SK-N-MC (cell line): Measurements from ENCODE around the gene LCN15.

ENCODE experiments used
- FOXP2 ChIP-seq: optimal IDR thresholded peaks from 2 replicates; pipeline ENCODE3; 2011; ENCODE audit warnings: mild to moderate bottlenecking, moderate library complexity; ENCODE audit not compliant: insufficient read depth; ENCODE audit errors: extremely low read length, control extremely low read depth
- POLR2AphosphoS5 ChIP-seq: IDR thresholded peaks from 2 replicates; pipeline ENCODE4 v1.6.1; 2012; ENCODE audit warnings: mild to moderate bottlenecking, low read depth, low read length, borderline replicate concordance

DNA sequence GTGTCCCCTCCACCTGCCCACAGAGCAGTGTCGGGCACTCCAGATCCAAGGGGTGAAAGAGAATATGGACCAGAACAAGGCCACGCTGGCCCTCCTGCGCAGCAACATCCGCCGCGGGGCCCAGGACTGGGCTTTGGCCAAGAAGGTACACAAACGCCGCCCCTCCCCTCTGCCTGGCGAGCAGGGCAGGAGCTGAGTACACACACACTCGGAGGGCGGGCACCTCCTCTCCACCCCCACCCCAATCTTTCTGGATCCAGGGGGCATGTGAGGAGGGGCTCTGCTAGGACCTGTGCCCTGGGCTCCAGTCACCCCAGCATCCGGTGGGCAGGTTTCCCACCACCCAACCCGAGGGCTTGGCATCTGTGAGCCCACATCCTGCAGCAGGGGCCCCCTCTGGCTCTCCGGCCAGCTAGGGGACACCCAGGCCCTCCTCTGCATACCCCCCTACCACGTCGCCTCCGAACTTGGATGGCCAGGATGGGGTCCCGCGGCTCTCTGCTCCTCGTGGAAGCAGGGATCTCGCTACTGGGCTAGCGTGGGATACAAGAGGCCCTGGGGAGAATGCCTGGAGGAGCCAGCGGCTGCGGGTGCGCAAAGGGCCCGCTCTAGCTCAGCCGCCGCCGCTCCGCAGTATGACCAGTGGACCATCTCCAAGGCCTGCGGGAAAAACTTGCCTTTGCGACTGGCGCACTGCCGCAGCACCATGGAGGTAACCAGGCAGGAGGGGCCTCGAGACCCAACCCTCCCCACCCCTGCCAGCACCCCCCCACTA is 34.9 kb upstream of the LCN15 start:
- TF ChIP-seq FOXP2 (no peak), POLR2AphosphoS5 (no peak)
